Measurements from ENCODE around the gene SLC9A3. TPM values are rescaled to one million over a fixed set of nuclear protein-coding genes. Genes with fewer than 3 reads are reported as not detected.

Gene SLC9A3
- total and polyA plus RNA-seq, 8 donors, result 2.7 to 142 (median 14.9) TPM

GRCh38 chr5:464843-465590, 59.2 kb downstream of the SLC9A3 start:
- 93 to 97% (median 95%) methylated on average over 62 to 63 of the region's 63 CpGs for WGBS, 5 donors
- no peak overlapping the region for H3K4me3 ChIP-seq
- H3K27ac ChIP-seq, result no peak overlapping the region
- no peaks in the 10 kb centered on the region for H3K4me1 ChIP-seq
- peaks cover 42 to 86% (median 80%) of the 10 kb centered on the region in 4 donors for H3K36me3 ChIP-seq
- DNase-seq, result no peak
- TF ChIP-seq POLR2A (IDR thresholded peaks at IDR 0.05) (no peak), CTCF (IDR thresholded peaks at IDR 0.05) (no peak), POLR2AphosphoS5 (IDR thresholded peaks at IDR 0.05) (no peak), EP300 (IDR thresholded peaks at IDR 0.05) (no peak)
- H3K9me3 ChIP-seq, result no peaks in the 10 kb centered on the region
- H3K27me3 ChIP-seq, result no peaks in the 10 kb centered on the region
- intact Hi-C loops (cut with DNase I; ENCODE audit: low total_unique reads), result no loop called here

GRCh38 chr5:464446-464842, 59.8 kb downstream of the SLC9A3 start:
- no peak overlapping the region for H3K27ac ChIP-seq
- no peaks in the 10 kb centered on the region for H3K27me3 ChIP-seq
- no peaks in the 10 kb centered on the region for H3K4me1 ChIP-seq
- WGBS, 5 donors, result 92 to 95% (median 93%) methylated on average over 10 to 19 of the region's 19 CpGs
- H3K9me3 ChIP-seq, result no peaks in the 10 kb centered on the region
- H3K36me3 ChIP-seq, result peaks cover 48 to 86% (median 84%) of the 10 kb centered on the region in 4 donors
- H3K4me3 ChIP-seq, result no peak overlapping the region
- DNase-seq, result no peak
- no peak for TF ChIP-seq EP300 (IDR thresholded peaks at IDR 0.05)
- TF ChIP-seq CTCF (IDR thresholded peaks at IDR 0.05), result no peak
- no peak for TF ChIP-seq POLR2AphosphoS5 (IDR thresholded peaks at IDR 0.05)
- no peak for TF ChIP-seq POLR2A (IDR thresholded peaks at IDR 0.05)
- intact Hi-C loops (cut with DNase I; ENCODE audit: low total_unique reads), result no loop called here

- Histone ChIP-seq H3K4me1 (no peaks in the 10 kb centered on the region), H3K4me3 (no peak overlapping the region), H3K27ac (no peak overlapping the region), H3K9me3 (no peaks in the 10 kb centered on the region), H3K36me3 (peaks cover 50 to 86% (median 84%) of the 10 kb centered on the region in 4 donors), H3K27me3 (no peaks in the 10 kb centered on the region)
- WGBS, 5 donors, result 74 to 85% (median 78%) methylated on average over 18 of the region's 18 CpGs
- TF ChIP-seq POLR2AphosphoS5 (IDR thresholded peaks at IDR 0.05) (no peak), CTCF (IDR thresholded peaks at IDR 0.05) (no peak), POLR2A (IDR thresholded peaks at IDR 0.05) (no peak), EP300 (IDR thresholded peaks at IDR 0.05) (no peak)
- DNase-seq, result no peak
- intact Hi-C loops (cut with DNase I; ENCODE audit: low total_unique reads), result no loop called here
Observed at GRCh38 chr5:463952-464351, 60.3 kb downstream of the SLC9A3 start.

- no peak overlapping the region for H3K27ac ChIP-seq
- WGBS, 5 donors, result 75 to 87% (median 80%) methylated on average over 7 of the region's 7 CpGs
- peaks cover 50 to 92% (median 86%) of the 10 kb centered on the region in 4 donors for H3K36me3 ChIP-seq
- no peak for DNase-seq
- no peaks in the 10 kb centered on the region for H3K4me1 ChIP-seq
- H3K27me3 ChIP-seq, result no peaks in the 10 kb centered on the region
- no peak for TF ChIP-seq CTCF (IDR thresholded peaks at IDR 0.05)
- no peak for TF ChIP-seq POLR2A (IDR thresholded peaks at IDR 0.05)
- no peak for TF ChIP-seq EP300 (IDR thresholded peaks at IDR 0.05)
- no peak for TF ChIP-seq POLR2AphosphoS5 (IDR thresholded peaks at IDR 0.05)
- no peak overlapping the region for H3K4me3 ChIP-seq
- intact Hi-C loops (cut with DNase I; ENCODE audit: low total_unique reads), result no loop called here
- H3K9me3 ChIP-seq, result no peaks in the 10 kb centered on the region
Observed at GRCh38 chr5:463301-463700, 60.9 kb downstream of the SLC9A3 start.
